GM19372 (cell line): ENCODE data around the gene P3R3URF.
A peak's percentile ranks its signal among the peaks of the same experiment; 100 is the strongest.

Source experiments
- ATAC-seq: cut with Tn5 transposase; IDR thresholded peaks from one replicate; pipeline ENCODE4 v1.9.1; 2021; ENCODE audit warnings: mild to moderate bottlenecking, low read depth, moderate library complexity; ENCODE audit not compliant: unreplicated experiment

The P3R3URF gene

DNA sequence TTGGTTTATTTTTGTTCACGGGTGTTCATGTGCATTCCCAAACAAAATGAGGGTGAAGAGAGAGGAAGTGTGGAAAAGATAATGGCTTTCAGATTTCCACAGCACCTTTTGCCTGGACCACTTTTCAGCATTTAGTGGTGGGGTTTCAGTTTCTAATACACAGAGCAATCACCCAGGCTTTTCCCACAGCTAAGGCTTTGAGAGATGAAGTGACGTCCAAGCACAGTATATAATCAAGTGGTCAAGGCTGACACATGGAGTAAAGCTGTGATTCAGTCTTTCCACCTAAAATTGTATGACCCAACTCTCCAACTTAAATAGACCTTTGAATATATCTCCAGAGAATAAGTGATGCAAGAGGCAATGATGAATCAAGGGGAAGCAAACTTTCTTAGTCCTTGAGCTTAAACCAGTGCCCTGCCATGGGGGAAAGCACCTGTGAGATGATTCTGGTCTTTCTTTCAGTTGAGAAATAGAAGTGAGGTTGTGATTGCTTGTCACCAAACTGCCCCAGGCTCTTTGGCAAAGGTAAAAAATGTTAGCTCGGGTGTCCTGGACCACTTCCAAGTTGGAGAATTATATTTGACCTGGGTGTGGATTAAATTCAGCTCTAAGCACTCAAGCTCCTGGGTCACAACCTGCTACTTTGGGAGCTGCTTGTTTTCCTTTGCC is 41.5 kb downstream of the P3R3URF start:
- ATAC-seq, result no peak

DNA sequence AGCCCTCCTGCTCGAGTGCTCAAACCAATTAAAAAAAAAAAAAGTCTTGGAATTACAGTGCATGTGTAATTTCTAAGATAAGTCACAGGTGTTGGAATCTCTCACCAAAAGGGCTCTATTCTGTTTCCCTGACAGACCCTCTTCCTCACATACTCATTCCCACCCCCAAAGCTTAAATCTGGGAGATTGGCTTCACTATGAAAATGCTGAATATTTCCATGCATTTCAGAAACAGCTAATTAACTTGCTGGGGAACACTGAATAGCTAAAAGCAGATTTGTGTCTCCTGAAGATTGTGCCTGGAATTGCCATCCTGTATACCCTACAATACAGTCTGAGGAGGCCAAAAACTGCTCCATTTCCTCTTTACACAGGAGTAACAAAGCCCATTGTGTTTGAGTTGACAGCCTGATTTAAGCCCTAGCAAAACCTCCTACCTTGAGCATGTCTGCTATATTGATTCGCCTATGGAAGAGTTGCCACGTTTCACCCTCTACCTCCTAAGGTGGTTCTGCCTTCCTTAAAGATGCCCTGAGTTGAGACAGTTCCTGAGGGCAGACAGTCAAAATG is 42.4 kb downstream of the P3R3URF start:
- no peak for ATAC-seq

- ATAC-seq, result peak; percentile 50
Measured at GRCh38 chr1:46133181-46133658, 43.1 kb downstream of the P3R3URF start.

GRCh38 chr1:46132529-46133180 is 43.6 kb downstream of the P3R3URF start, which contains the start of gene PIK3R3:
PIK3R3 (minus strand) TSS chr1:46132629; CDS start chr1:46131952, 677 bp downstream.
- ATAC-seq, result peak; percentile 75

DNA sequence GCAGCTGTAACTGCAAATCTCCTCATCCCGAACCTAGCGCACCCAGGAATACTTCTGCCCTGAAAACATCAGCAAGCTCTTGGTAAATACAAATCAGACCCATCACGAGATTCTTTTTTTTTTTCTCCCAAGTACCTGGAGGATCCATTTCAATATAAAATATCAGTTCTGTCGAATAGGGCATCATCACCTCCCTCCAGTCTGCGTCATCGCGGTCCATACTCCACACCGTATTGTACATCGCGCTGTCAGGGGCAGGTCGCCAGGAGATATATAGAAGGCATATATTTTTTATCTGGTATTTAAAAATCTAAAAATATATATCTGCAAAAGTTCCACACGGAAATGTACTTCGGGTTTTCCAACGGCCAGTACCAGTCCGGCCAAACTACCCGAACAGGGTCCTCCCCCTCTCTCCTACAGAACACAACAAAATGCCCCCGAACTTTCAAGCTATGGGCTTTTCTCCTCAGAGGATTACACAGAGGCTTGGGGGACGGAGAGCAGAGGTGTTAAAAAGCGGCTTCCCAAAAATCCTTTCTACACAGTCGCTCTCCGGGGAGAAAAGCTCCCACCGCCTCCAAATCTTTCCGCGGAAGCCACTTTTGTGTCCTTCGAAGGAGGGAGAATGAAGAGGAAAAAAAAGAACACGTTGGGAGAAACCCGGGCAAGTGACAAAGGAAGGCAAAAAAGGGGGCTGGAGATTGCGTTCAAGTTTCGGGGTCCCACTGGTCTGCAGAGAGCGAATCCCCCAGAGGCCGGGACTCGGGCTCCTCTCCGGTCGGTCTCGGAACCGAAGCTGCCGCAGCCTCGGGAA is 44.4 kb downstream of the P3R3URF start:
- ATAC-seq, result no peak

GRCh38 chr1:46131093-46131492 is 45.2 kb downstream of the P3R3URF start:
- ATAC-seq, result no peak

GRCh38 chr1:46130606-46131005 is 45.7 kb downstream of the P3R3URF start:
- no peak for ATAC-seq

DNA sequence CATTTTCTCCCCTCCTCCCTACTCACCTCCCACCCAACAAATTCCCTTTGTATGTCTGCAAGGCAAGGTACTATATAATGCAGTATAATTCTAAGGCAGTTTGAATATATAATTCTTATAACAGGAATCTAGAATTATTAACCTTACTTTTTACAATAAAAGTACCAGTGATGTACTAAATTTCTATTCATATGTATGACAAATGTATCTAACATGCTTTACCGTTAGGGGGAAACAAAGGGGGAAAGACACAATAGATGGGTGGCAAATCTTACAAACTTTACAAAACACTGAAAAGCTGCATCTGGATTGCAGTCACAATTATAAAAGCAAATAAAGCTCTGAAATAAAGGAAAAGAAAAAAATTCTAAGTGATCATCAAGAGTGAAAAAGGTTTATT is 46.2 kb downstream of the P3R3URF start:
- ATAC-seq, result no peak

- no peak for ATAC-seq
Measured at GRCh38 chr1:46128344-46128743, 47.9 kb downstream of the P3R3URF start.
